SK-N-SH treated with all-trans-retinoic acid at 6 μM for 48 hours (cell line): ENCODE measurements around the gene MMS19.
A peak's percentile ranks its signal among the peaks of the same experiment; 100 is the strongest.

ENCODE experiments used
- ATAC-seq: fragments of 200-7000 bp; cut with Tn5 transposase; 3 replicates; pipeline ENCODE4 v1.9.1; 2020; ENCODE audit warnings: mild to moderate bottlenecking, moderate library complexity
- ARNTL ChIP-seq: fragments of 450-650 bp; formaldehyde crosslinking; IDR thresholded peaks from 2 replicates; pipeline ENCODE4 v1.5.0; 2020; ENCODE audit warnings: low read depth, mild to moderate bottlenecking, moderate library complexity, borderline replicate concordance
- CSDC2 ChIP-seq: fragments of 250-450 bp; sonication (Bioruptor Pico); IDR thresholded peaks from 2 replicates; pipeline ENCODE4 v1.5.0; 2020; ENCODE audit warnings: mild to moderate bottlenecking, moderate library complexity
- ESRRG ChIP-seq: fragments of 250-450 bp; sonication (Bioruptor Pico); IDR thresholded peaks from 2 replicates; pipeline ENCODE4 v1.6.1; 2021; ENCODE audit warnings: mild to moderate bottlenecking
- ISL1 ChIP-seq: fragments of 250-450 bp; sonication (Bioruptor Pico); IDR thresholded peaks from 2 replicates; pipeline ENCODE4 v2.1.2; 2022; ENCODE audit warnings: mild to moderate bottlenecking, moderate library complexity
- OSR1 ChIP-seq: fragments of 250-450 bp; sonication (Bioruptor Pico); IDR thresholded peaks from 2 replicates; pipeline ENCODE4 v1.8.0; 2022; ENCODE audit warnings: moderate library complexity, mild to moderate bottlenecking, inconsistent platforms
- PPARA ChIP-seq: fragments of 250-450 bp; sonication (Bioruptor Pico); IDR thresholded peaks from 2 replicates; pipeline ENCODE4 v1.5.0; 2020; ENCODE audit warnings: mild to moderate bottlenecking, borderline replicate concordance
- RARB ChIP-seq: fragments of 250-450 bp; sonication (Bioruptor Pico); IDR thresholded peaks from 2 replicates; pipeline ENCODE4 v1.8.0; 2021; ENCODE audit warnings: mild to moderate bottlenecking, moderate library complexity
- SNAI2 ChIP-seq: fragments of 250-450 bp; sonication (Bioruptor Pico); IDR thresholded peaks from 2 replicates; pipeline ENCODE4 v1.5.0; 2020; ENCODE audit warnings: mild to moderate bottlenecking, moderate library complexity
- TCF4 ChIP-seq: fragments of 250-450 bp; sonication (Bioruptor Pico); IDR thresholded peaks from 2 replicates; pipeline ENCODE4 v1.8.0; 2021; ENCODE audit warnings: mild to moderate bottlenecking, moderate library complexity, borderline replicate concordance
- TOX ChIP-seq: fragments of 250-450 bp; sonication (Bioruptor Pico); IDR thresholded peaks from 2 replicates; pipeline ENCODE4 v1.8.0; 2021; ENCODE audit warnings: mild to moderate bottlenecking, moderate library complexity, borderline replicate concordance
- ZC3H10 ChIP-seq: fragments of 250-450 bp; sonication (Bioruptor Pico); IDR thresholded peaks from 2 replicates; pipeline ENCODE4 v1.5.1; 2021; ENCODE audit warnings: mild to moderate bottlenecking, moderate library complexity
- ZFP3 ChIP-seq: fragments of 250-450 bp; sonication (Bioruptor Pico); IDR thresholded peaks from 2 replicates; pipeline ENCODE4 v1.5.0; 2020; ENCODE audit warnings: mild to moderate bottlenecking, moderate library complexity
- ZFP30 ChIP-seq: fragments of 450-650 bp; formaldehyde crosslinking; IDR thresholded peaks from 2 replicates; pipeline ENCODE4 v1.5.0; 2022; ENCODE audit warnings: mild to moderate bottlenecking, moderate library complexity
- ZNF565 ChIP-seq: fragments of 450-650 bp; formaldehyde crosslinking; conservative IDR thresholded peaks from 2 replicates; pipeline ENCODE4 v1.5.0; 2020; ENCODE audit warnings: low read depth, mild to moderate bottlenecking, moderate library complexity
- ZNF70 ChIP-seq: fragments of 450-650 bp; formaldehyde crosslinking; IDR thresholded peaks from 2 replicates; pipeline ENCODE4 v1.5.0; 2020; ENCODE audit warnings: mild to moderate bottlenecking, moderate library complexity
- ZNF8 ChIP-seq: fragments of 450-650 bp; formaldehyde crosslinking; IDR thresholded peaks from 2 replicates; pipeline ENCODE4 v1.5.0; 2020; ENCODE audit warnings: mild to moderate bottlenecking, moderate library complexity
- TF ChIP-seq, protein P1 (sequence below): fragments of 250-450 bp; sonication (Bioruptor Pico); IDR thresholded peaks from 2 replicates; pipeline ENCODE4 v1.5.1; 2020; ENCODE audit warnings: low read depth, mild to moderate bottlenecking, moderate library complexity
- TF ChIP-seq, protein P2 (sequence below): fragments of 250-450 bp; sonication (Bioruptor Pico); IDR thresholded peaks from 2 replicates; pipeline ENCODE4 v1.8.0; 2020; ENCODE audit warnings: mild to moderate bottlenecking, moderate library complexity, borderline replicate concordance
- TF ChIP-seq, protein P3 (sequence below): fragments of 250-450 bp; sonication (Bioruptor Pico); IDR thresholded peaks from 2 replicates; pipeline ENCODE4 v1.5.1; 2021; ENCODE audit warnings: mild to moderate bottlenecking, moderate library complexity
- TF ChIP-seq, protein P4 (sequence below): fragments of 250-450 bp; sonication (Bioruptor Pico); IDR thresholded peaks from 2 replicates; pipeline ENCODE4 v1.8.0; 2021; ENCODE audit warnings: low read depth, mild to moderate bottlenecking, moderate library complexity, borderline replicate concordance
- TF ChIP-seq, protein P5 (sequence below): fragments of 250-450 bp; sonication (Bioruptor Pico); IDR thresholded peaks from 2 replicates; pipeline ENCODE4 v1.5.0; 2020; ENCODE audit warnings: mild to moderate bottlenecking, moderate library complexity

MMS19 gene

DNA sequence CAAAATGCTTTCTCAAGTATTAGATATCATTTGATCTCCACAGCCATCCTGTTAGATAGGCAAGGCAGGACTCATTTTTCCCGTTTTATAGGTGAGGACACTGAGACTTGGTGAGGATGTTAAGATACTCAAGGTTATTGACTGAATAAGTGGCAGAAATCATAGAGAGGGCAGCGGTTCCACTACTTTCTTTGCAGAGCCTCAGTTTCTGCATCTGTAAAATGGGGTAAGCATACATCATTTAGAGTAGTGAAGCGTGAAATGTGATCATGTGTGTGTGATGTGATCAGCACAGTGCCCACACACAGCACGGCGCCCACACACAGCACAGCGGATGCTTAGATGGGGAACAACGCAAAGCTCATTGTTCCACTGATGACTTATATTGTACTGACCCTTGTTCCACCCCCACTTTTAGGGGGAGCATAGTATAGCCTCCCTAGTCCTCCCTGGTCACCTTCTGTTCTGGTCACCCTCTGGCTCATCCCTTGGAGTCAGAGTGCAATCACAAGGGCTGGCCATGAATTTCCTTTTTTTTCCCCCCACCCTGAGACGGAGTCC lies 11.0 kb upstream of the MMS19 start:
- TF ChIP-seq, protein P1, sequence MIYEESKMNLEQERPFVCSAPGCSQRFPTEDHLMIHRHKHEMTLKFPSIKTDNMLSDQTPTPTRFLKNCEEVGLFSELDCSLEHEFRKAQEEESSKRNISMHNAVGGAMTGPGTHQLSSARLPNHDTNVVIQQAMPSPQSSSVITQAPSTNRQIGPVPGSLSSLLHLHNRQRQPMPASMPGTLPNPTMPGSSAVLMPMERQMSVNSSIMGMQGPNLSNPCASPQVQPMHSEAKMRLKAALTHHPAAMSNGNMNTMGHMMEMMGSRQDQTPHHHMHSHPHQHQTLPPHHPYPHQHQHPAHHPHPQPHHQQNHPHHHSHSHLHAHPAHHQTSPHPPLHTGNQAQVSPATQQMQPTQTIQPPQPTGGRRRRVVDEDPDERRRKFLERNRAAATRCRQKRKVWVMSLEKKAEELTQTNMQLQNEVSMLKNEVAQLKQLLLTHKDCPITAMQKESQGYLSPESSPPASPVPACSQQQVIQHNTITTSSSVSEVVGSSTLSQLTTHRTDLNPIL (CRISPR knock-in tag) = no peak
- TF ChIP-seq ZFP30 = no peak
- TF ChIP-seq ESRRG = no peak
- TF ChIP-seq ISL1 (CRISPR knock-in tag) = no peak
- TF ChIP-seq ZC3H10 = no peak
- no peak for TF ChIP-seq ZNF565 (CRISPR knock-in tag)
- no peak for TF ChIP-seq OSR1
- no peak for TF ChIP-seq RARB (CRISPR knock-in tag)
- TF ChIP-seq PPARA = no peak
- no peak for TF ChIP-seq TOX (CRISPR knock-in tag)
- no peak for TF ChIP-seq SNAI2
- TF ChIP-seq, protein P2, sequence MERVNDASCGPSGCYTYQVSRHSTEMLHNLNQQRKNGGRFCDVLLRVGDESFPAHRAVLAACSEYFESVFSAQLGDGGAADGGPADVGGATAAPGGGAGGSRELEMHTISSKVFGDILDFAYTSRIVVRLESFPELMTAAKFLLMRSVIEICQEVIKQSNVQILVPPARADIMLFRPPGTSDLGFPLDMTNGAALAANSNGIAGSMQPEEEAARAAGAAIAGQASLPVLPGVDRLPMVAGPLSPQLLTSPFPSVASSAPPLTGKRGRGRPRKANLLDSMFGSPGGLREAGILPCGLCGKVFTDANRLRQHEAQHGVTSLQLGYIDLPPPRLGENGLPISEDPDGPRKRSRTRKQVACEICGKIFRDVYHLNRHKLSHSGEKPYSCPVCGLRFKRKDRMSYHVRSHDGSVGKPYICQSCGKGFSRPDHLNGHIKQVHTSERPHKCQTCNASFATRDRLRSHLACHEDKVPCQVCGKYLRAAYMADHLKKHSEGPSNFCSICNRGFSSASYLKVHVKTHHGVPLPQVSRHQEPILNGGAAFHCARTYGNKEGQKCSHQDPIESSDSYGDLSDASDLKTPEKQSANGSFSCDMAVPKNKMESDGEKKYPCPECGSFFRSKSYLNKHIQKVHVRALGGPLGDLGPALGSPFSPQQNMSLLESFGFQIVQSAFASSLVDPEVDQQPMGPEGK (CRISPR knock-in tag) = no peak
- TF ChIP-seq ZNF70 (CRISPR knock-in tag) = no peak
- TF ChIP-seq, protein P3, sequence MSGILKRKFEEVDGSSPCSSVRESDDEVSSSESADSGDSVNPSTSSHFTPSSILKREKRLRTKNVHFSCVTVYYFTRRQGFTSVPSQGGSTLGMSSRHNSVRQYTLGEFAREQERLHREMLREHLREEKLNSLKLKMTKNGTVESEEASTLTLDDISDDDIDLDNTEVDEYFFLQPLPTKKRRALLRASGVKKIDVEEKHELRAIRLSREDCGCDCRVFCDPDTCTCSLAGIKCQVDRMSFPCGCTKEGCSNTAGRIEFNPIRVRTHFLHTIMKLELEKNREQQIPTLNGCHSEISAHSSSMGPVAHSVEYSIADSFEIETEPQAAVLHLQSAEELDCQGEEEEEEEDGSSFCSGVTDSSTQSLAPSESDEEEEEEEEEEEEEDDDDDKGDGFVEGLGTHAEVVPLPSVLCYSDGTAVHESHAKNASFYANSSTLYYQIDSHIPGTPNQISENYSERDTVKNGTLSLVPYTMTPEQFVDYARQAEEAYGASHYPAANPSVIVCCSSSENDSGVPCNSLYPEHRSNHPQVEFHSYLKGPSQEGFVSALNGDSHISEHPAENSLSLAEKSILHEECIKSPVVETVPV = no peak
- no peak for TF ChIP-seq ZFP3 (CRISPR knock-in tag)
- no peak for TF ChIP-seq ZNF8 (CRISPR knock-in tag)
- TF ChIP-seq, protein P4, sequence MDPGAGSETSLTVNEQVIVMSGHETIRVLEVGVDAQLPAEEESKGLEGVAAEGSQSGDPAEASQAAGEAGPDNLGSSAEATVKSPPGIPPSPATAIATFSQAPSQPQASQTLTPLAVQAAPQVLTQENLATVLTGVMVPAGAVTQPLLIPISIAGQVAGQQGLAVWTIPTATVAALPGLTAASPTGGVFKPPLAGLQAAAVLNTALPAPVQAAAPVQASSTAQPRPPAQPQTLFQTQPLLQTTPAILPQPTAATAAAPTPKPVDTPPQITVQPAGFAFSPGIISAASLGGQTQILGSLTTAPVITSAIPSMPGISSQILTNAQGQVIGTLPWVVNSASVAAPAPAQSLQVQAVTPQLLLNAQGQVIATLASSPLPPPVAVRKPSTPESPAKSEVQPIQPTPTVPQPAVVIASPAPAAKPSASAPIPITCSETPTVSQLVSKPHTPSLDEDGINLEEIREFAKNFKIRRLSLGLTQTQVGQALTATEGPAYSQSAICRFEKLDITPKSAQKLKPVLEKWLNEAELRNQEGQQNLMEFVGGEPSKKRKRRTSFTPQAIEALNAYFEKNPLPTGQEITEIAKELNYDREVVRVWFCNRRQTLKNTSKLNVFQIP (CRISPR knock-in tag) = no peak

DNA sequence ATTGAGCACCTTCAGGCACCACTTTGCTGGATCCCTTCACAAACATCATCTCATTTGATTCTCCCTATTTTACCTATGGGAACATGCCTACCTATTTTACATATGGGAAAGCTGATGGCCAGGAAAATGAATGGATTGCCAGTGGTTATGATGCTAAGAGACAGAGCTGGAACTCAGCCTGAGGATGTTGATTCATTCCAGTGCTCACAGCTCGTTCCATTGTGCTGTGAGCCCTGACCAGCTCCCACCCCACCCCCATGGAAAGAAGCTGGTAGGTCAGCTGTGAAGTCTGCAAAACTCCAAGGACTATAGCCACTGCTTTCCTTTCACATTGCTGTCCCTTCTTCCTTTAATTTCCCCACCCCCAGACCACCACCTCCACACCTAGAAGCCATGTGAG lies 10.1 kb upstream of the MMS19 start:
- peak; percentile 44; the same call in 1 of the 3 replicates for ATAC-seq
- TF ChIP-seq, protein P1 (CRISPR knock-in tag) = no peak
- TF ChIP-seq CSDC2 (CRISPR knock-in tag) (no peak), PPARA (no peak), SNAI2 (no peak), OSR1 (no peak), TOX (CRISPR knock-in tag) (no peak), ZFP3 (CRISPR knock-in tag) (no peak), ZNF70 (CRISPR knock-in tag) (no peak), RARB (CRISPR knock-in tag) (no peak), ZFP30 (no peak), ARNTL (CRISPR knock-in tag) (no peak), ISL1 (CRISPR knock-in tag) (no peak), ZNF8 (CRISPR knock-in tag) (no peak), TCF4 (CRISPR knock-in tag) (no peak)
- TF ChIP-seq, protein P5, sequence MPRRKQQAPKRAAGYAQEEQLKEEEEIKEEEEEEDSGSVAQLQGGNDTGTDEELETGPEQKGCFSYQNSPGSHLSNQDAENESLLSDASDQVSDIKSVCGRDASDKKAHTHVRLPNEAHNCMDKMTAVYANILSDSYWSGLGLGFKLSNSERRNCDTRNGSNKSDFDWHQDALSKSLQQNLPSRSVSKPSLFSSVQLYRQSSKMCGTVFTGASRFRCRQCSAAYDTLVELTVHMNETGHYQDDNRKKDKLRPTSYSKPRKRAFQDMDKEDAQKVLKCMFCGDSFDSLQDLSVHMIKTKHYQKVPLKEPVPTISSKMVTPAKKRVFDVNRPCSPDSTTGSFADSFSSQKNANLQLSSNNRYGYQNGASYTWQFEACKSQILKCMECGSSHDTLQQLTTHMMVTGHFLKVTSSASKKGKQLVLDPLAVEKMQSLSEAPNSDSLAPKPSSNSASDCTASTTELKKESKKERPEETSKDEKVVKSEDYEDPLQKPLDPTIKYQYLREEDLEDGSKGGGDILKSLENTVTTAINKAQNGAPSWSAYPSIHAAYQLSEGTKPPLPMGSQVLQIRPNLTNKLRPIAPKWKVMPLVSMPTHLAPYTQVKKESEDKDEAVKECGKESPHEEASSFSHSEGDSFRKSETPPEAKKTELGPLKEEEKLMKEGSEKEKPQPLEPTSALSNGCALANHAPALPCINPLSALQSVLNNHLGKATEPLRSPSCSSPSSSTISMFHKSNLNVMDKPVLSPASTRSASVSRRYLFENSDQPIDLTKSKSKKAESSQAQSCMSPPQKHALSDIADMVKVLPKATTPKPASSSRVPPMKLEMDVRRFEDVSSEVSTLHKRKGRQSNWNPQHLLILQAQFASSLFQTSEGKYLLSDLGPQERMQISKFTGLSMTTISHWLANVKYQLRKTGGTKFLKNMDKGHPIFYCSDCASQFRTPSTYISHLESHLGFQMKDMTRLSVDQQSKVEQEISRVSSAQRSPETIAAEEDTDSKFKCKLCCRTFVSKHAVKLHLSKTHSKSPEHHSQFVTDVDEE (CRISPR knock-in tag) = no peak
- TF ChIP-seq, protein P3 = no peak
- TF ChIP-seq, all 23 proteins: peak for 0

More for the DNA sequence above, 11.0 kb upstream of the MMS19 start:
- no peak for ATAC-seq
